ENCODE data around the gene NXPH2. TPM values are rescaled to one million over a fixed set of nuclear protein-coding genes. Genes with fewer than 3 reads are reported as not detected.

NXPH2 gene
- total and polyA plus RNA-seq, 9 of the 15 experiments (the other 6 are each of a cell fraction or from before 2014, with no cell fraction given): not detected

DNA sequence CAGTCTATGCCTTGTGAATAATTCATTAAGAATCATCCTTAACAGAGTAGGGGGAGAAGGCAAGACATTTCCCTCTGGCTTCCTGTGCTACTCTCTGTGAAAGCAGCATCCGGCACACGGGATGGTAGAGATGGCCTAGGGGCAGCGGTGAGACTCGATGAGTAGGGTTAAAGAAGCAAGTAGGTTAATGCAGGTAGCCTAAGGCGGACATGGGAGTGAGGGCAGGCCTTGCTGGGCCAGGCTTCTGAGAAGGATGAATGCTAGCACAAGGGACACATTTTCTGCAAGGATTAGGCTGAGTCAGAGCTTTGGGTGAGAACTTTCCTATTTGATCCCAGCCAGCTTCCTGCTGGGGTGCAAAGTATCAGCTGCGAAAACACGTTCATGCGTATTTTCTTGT is 80.8 kb downstream of the NXPH2 start:
- BruUV-seq (replicated peaks): no TSS peak

DNA sequence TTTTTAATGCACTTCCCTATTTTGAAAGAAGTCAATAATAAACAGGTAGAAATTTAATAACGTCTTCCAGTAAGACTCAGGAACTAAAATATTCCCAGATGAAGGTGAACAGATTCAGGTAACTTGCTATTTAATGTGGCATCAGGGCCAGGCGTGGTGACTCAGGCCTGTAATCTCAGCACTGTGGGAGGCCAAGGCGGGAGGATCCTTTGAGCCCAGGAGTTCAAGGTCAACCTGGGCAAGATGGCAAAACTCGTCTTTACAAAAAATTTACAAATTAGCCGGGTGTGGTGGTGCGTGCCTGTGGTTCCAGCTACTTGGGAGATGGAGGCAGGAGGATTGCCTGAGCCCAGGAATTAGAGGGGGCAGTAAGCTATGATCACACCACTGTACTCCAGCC is 81.8 kb downstream of the NXPH2 start:
- ChIA-PET POLR2A (no interaction called here), CTCF (ENCODE audit: low intra/inter-chr PET ratio) (no interaction called here)
- Histone ChIP-seq H3K9me3 (replicated peaks; ENCODE audit: control insufficient read depth, insufficient read depth, low read depth, low read length) (no peaks in the 10 kb centered on the region), H3K9ac (ENCODE audit: insufficient read depth in 1 of 2, low read depth in 2 of 2, low read length in 2 of 2) (no peak overlapping the region), H3K27me3 (ENCODE audit: control insufficient read depth in 2 of 2, insufficient read depth in 2 of 2, low read length in 2 of 2) (no peaks in the 10 kb centered on the region), H3K4me3 (no peak overlapping the region), H3K9me1 (ENCODE audit: control insufficient read depth, insufficient read depth, low read length) (no peaks in the 10 kb centered on the region), H4K20me1 (replicated peaks; ENCODE audit: control insufficient read depth, insufficient read depth, low read length) (no peaks in the 10 kb centered on the region), H3K27ac (ENCODE audit: extremely low read depth, low read depth, low read length) (no peak overlapping the region), H3K79me2 (ENCODE audit: control insufficient read depth, insufficient read depth, low read length) (no peaks in the 10 kb centered on the region), H3K4me1 (replicated peaks in 1 of 2; ENCODE audit: control insufficient read depth in 2 of 2, insufficient read depth in 2 of 2, low read length in 2 of 2) (no peaks in the 10 kb centered on the region), H3K36me3 (ENCODE audit: control insufficient read depth, insufficient read depth, low read length) (no peaks in the 10 kb centered on the region), H3K4me2 (ENCODE audit: insufficient read depth, low read length) (no peak overlapping the region), H2AFZ (ENCODE audit: low read depth, low read length) (no peak overlapping the region)
- WGBS (ENCODE audit: insufficient coverage, low coverage, missing lambda C conversion rate): 0% methylated on average over 6 of the region's 6 CpGs
- no TSS peak for BruUV-seq (replicated peaks)
- no peak for DNase-seq (ENCODE audit: extremely low read depth in 1 of 4, low spot score in 3 of 4)
- no peak for FAIRE-seq
- intact Hi-C loops (cut with micrococcal nuclease): no loop called here
- no peak for ATAC-seq
- in situ Hi-C loops (cut with MboI): no loop called here
- TF ChIP-seq GATAD2B (IDR thresholded peaks at IDR 0.05; ENCODE audit: borderline replicate concordance): no peak
- TF ChIP-seq DMBX1 (CRISPR knock-in tag; IDR thresholded peaks at IDR 0.05; ENCODE audit: borderline replicate concordance): no peak
- TF ChIP-seq NR2C2 (CRISPR knock-in tag; IDR thresholded peaks at IDR 0.05): no peak
- no peak for TF ChIP-seq NR2C2 (tag; IDR thresholded peaks at IDR 0.05)
- no peak for TF ChIP-seq HDAC3 (IDR thresholded peaks at IDR 0.05; ENCODE audit: borderline replicate concordance, partially characterized antibody)

More for the DNA sequence above, 80.8 kb downstream of the NXPH2 start:
- H3K9me3 ChIP-seq (replicated peaks; ENCODE audit: control insufficient read depth, insufficient read depth, low read depth, low read length): no peaks in the 10 kb centered on the region
- no peak overlapping the region for H3K4me2 ChIP-seq (ENCODE audit: insufficient read depth, low read length)
- intact Hi-C loops (cut with micrococcal nuclease): no loop called here
- no peaks in the 10 kb centered on the region for H3K36me3 ChIP-seq (ENCODE audit: control insufficient read depth, insufficient read depth, low read length)
- in situ Hi-C loops (cut with MboI): no loop called here
- H3K9ac ChIP-seq (ENCODE audit: insufficient read depth in 1 of 2, low read depth in 2 of 2, low read length in 2 of 2): no peak overlapping the region
- H3K79me2 ChIP-seq (ENCODE audit: control insufficient read depth, insufficient read depth, low read length): no peaks in the 10 kb centered on the region
- no peaks in the 10 kb centered on the region for H4K20me1 ChIP-seq (replicated peaks; ENCODE audit: control insufficient read depth, insufficient read depth, low read length)
- H3K27me3 ChIP-seq (ENCODE audit: control insufficient read depth in 2 of 2, insufficient read depth in 2 of 2, low read length in 2 of 2): no peaks in the 10 kb centered on the region
- no peaks in the 10 kb centered on the region for H3K9me1 ChIP-seq (ENCODE audit: control insufficient read depth, insufficient read depth, low read length)
- no peak overlapping the region for H3K27ac ChIP-seq (ENCODE audit: extremely low read depth, low read depth, low read length)
- H3K4me1 ChIP-seq (replicated peaks in 1 of 2; ENCODE audit: control insufficient read depth in 2 of 2, insufficient read depth in 2 of 2, low read length in 2 of 2): no peaks in the 10 kb centered on the region
- no peak for DNase-seq (ENCODE audit: extremely low read depth in 1 of 4, low spot score in 3 of 4)
- ChIA-PET CTCF (ENCODE audit: low intra/inter-chr PET ratio) (no interaction called here), POLR2A (interaction anchor here (0.6 kb wide), 1 partner anchor 49 kb away, joined by 3 read pairs; no protein-coding TSS in a partner anchor)
- TF ChIP-seq MBD2 (IDR thresholded peaks at IDR 0.05; ENCODE audit: borderline replicate concordance, low read depth) (no peak), RAD21 (CRISPR knock-in tag; conservative IDR thresholded peaks at IDR 0.05 in 1 of 2, IDR thresholded peaks at IDR 0.05 in 1 of 2) (no peak), EGR1 (conservative IDR thresholded peaks at IDR 0.05) (no peak), HEY1 (CRISPR knock-in tag; IDR thresholded peaks at IDR 0.05; ENCODE audit: borderline replicate concordance) (no peak), NR2F6 (CRISPR knock-in tag; IDR thresholded peaks at IDR 0.05) (no peak), ZNF140 (CRISPR knock-in tag; IDR thresholded peaks at IDR 0.05) (no peak), U2AF2 (optimal IDR thresholded peaks at IDR 0.05; ENCODE audit: low read depth, low read length) (no peak), SUPT5H (IDR thresholded peaks at IDR 0.05) (no peak)
- H2AFZ ChIP-seq (ENCODE audit: low read depth, low read length): no peak overlapping the region
- H3K4me3 ChIP-seq: no peak overlapping the region
- ATAC-seq: no peak
- 2% methylated on average over 8 of the region's 8 CpGs for WGBS (ENCODE audit: insufficient coverage, low coverage, missing lambda C conversion rate)
- FAIRE-seq: no peak
